Measurements from ENCODE around the gene CACNB4.

The CACNB4 gene

DNA sequence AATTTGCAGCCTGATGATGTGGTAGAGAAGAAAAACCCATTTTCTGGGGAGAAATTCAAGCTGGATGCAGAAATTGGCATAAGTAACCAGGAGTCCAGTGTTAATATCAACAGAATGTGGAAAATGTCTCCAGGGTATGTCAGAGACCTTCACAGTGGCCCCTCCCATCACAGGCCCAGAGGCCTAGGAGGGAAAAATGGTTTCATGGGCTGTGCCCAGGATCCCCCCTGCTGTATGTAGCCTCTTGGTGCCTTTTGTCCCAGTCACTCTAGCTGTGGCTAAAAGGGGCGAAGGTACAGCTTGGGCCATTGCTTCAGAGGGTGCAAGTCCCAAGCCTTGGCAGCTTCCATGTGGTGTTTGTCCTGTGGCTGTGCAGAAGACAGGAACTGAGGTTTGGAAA, 40.2 kb downstream of the CACNB4 start:
- H3K4me3 ChIP-seq (ENCODE audit: low read depth, low read length), result no peak overlapping the region
- no peak for DNase-seq
- in situ Hi-C loops (cut with HindIII; ENCODE audit: low pct_ligation_motif_present, low sequenced_read_pairs), result no loop called here
- H3K27me3 ChIP-seq (replicated peaks), result no peaks in the 10 kb centered on the region
- H3K27ac ChIP-seq, result no peak overlapping the region
- no peaks in the 10 kb centered on the region for H3K36me3 ChIP-seq (replicated peaks)
- TF ChIP-seq, protein P1, sequence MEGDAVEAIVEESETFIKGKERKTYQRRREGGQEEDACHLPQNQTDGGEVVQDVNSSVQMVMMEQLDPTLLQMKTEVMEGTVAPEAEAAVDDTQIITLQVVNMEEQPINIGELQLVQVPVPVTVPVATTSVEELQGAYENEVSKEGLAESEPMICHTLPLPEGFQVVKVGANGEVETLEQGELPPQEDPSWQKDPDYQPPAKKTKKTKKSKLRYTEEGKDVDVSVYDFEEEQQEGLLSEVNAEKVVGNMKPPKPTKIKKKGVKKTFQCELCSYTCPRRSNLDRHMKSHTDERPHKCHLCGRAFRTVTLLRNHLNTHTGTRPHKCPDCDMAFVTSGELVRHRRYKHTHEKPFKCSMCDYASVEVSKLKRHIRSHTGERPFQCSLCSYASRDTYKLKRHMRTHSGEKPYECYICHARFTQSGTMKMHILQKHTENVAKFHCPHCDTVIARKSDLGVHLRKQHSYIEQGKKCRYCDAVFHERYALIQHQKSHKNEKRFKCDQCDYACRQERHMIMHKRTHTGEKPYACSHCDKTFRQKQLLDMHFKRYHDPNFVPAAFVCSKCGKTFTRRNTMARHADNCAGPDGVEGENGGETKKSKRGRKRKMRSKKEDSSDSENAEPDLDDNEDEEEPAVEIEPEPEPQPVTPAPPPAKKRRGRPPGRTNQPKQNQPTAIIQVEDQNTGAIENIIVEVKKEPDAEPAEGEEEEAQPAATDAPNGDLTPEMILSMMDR (IDR thresholded peaks at IDR 0.05; ENCODE audit: low read depth, low read length, missing control alignments), result no peak

DNA sequence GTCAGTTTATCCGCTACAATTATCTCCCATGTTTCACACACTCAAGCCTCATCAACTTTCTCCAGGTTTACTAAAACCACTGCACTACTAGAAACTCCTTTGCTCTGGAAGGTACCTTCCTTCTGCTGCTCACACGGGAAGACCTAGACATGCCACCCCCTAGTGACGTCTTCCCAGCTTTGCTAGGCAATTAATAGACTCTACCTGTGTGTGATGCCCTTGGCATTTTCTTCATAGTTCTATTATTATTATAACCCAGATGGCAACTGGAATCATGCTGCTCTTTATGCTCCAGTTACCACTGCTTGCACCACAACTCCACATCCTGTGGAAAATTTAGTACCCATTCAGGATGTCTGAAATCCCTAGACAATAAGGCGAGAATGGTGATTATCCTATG, 42.4 kb downstream of the CACNB4 start:
- no peak for DNase-seq
- Histone ChIP-seq H3K4me3 (ENCODE audit: low read depth, low read length) (no peak overlapping the region), H3K36me3 (replicated peaks) (no peaks in the 10 kb centered on the region), H3K27ac (no peak overlapping the region), H3K27me3 (replicated peaks) (no peaks in the 10 kb centered on the region)
- in situ Hi-C loops (cut with HindIII; ENCODE audit: low pct_ligation_motif_present, low sequenced_read_pairs), result no loop called here
- TF ChIP-seq, protein P1 (IDR thresholded peaks at IDR 0.05; ENCODE audit: low read depth, low read length, missing control alignments), result no peak

DNA sequence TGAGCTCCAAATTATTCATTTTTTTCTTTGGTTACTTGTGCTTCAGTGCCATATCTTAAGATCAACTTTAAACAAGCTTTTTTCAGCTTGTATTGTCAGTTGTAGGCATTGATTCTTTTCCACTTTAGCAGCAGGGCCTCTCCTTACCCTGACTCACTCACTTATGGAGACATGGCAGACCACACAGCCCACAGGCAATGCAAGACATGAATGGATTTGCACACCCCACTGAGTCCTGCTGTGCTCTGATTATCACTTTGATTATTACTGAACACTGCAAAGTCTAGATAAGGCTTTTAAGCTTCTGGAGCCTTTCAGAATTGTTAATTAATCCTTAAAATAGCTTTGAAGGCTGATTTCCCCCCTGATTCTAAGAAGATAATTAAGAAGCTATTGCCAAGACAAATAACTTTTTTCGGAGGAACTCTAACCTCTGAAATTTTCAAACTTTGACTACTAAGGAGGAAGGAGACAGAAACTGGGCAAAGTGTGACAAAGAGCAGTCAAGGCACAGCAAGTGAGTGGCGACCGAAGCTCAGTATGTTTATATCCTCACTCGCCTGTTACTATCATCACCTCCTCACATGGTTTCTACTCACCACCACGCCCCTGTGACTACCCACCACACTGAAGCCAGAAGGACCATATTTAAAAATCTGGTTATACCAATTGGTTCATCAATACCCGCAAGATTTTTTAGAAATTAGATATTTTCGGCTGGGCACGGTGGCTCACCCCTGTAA, 43.3 kb downstream of the CACNB4 start:
- no peaks in the 10 kb centered on the region for H3K27me3 ChIP-seq (replicated peaks)
- in situ Hi-C loops (cut with HindIII; ENCODE audit: low pct_ligation_motif_present, low sequenced_read_pairs), result no loop called here
- DNase-seq, result peak; percentile 56
- peak overlapping the region; percentile 11 for H3K27ac ChIP-seq
- TF ChIP-seq, protein P1 (IDR thresholded peaks at IDR 0.05; ENCODE audit: low read depth, low read length, missing control alignments), result no peak
- no peak overlapping the region for H3K4me3 ChIP-seq (ENCODE audit: low read depth, low read length)
- H3K36me3 ChIP-seq (replicated peaks), result no peaks in the 10 kb centered on the region

DNA sequence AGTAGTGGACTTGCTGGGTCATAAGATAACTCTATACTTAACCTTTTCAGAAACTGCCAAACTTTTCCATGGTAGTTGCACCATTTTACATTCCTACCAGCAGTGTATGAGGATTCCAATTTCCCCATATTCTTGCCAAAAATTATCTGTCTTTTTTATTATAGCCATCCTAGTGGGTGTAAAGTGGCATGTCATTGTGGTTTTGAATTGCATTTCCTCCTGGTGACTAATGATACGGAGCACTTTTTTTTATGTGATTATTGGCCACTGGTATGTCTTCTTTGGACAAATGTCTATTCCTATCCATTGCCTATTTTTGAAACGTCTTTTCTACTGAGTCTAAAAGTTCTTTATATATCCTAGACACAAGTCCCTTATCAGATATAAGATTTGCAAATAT, 44.3 kb downstream of the CACNB4 start:
- H3K27ac ChIP-seq, result peak overlapping the region; percentile 11
- H3K27me3 ChIP-seq (replicated peaks), result no peaks in the 10 kb centered on the region
- TF ChIP-seq, protein P1 (IDR thresholded peaks at IDR 0.05; ENCODE audit: low read depth, low read length, missing control alignments), result no peak
- DNase-seq, result peak; percentile 75
- H3K36me3 ChIP-seq (replicated peaks), result no peaks in the 10 kb centered on the region
- H3K4me3 ChIP-seq (ENCODE audit: low read depth, low read length), result no peak overlapping the region
- in situ Hi-C loops (cut with HindIII; ENCODE audit: low pct_ligation_motif_present, low sequenced_read_pairs), result no loop called here

DNA sequence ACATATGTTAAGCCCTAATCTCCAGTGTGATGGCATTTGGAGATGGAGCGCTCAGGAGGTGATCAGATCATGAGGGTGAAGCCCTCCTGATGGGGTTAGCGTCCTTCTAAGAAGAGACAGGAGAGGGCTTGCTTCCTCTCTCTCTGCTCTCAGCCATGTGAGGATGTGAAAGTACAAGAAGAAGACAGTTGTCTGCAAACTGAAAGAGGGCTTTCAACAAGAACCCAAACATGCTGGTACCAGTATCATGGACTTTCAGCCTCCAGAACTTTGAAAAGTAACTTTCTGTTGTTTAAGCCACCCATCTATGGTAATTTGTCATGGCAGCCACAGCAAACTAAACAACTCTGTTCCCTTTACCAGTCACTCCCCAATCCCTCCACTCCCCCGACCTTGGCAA, 47.4 kb downstream of the CACNB4 start:
- TF ChIP-seq, protein P1 (IDR thresholded peaks at IDR 0.05; ENCODE audit: low read depth, low read length, missing control alignments), result no peak
- Histone ChIP-seq H3K27me3 (replicated peaks) (no peaks in the 10 kb centered on the region), H3K4me3 (ENCODE audit: low read depth, low read length) (no peak overlapping the region), H3K27ac (no peak overlapping the region), H3K36me3 (replicated peaks) (no peaks in the 10 kb centered on the region)
- in situ Hi-C loops (cut with HindIII; ENCODE audit: low pct_ligation_motif_present, low sequenced_read_pairs), result no loop called here
- DNase-seq, result no peak

DNA sequence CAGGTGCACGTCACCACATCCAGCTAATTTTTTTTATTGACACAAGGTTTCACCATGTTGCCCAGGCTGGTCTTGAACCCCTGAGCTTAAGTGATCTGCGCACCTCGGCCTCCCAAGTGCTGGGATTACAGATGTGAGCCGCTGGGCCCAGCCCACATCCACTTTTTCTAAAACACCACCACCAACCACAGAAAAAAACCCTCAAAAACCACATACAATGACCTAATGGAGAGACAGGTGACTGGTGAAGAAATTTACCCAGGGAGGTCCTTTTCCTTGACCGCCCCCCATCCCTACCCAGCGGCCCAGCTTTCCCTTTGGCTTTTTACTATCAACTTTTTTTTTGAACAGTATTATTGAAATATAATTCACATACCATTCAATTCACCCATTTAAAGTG, 47.9 kb downstream of the CACNB4 start:
- Histone ChIP-seq H3K36me3 (replicated peaks) (no peaks in the 10 kb centered on the region), H3K27ac (no peak overlapping the region), H3K27me3 (replicated peaks) (no peaks in the 10 kb centered on the region), H3K4me3 (ENCODE audit: low read depth, low read length) (no peak overlapping the region)
- TF ChIP-seq, protein P1 (IDR thresholded peaks at IDR 0.05; ENCODE audit: low read depth, low read length, missing control alignments), result no peak
- DNase-seq, result no peak
- in situ Hi-C loops (cut with HindIII; ENCODE audit: low pct_ligation_motif_present, low sequenced_read_pairs), result no loop called here
